H1 (cell line): ENCODE data around the gene DDN. TPM values are rescaled to one million over a fixed set of nuclear protein-coding genes. Genes with fewer than 3 reads are reported as not detected.

Experiments
- BRCA1 ChIP-seq: IDR thresholded peaks from 2 replicates; pipeline ENCODE4 v1.6.1; 2012; ENCODE audit warnings: low read depth, low read length, improper control_type of control experiment
- CHD7 ChIP-seq: fragments of 300-600 bp; sonication (generic); IDR thresholded peaks from 2 replicates; pipeline ENCODE4 v1.7.1; 2012; ENCODE audit warnings: low read length, moderate library complexity, mild to moderate bottlenecking, inconsistent platforms; ENCODE audit not compliant: insufficient replicate concordance
- FOSL1 ChIP-seq: IDR thresholded peaks from 2 replicates; pipeline ENCODE4 v1.6.1; 2011; ENCODE audit warnings: mild to moderate bottlenecking, low read depth, low read length, moderate library complexity; ENCODE audit not compliant: insufficient read depth
- GABPA ChIP-seq: IDR thresholded peaks from 2 replicates; pipeline ENCODE4 v1.6.1; 2011; ENCODE audit warnings: mild to moderate bottlenecking, low read length, moderate library complexity, borderline replicate concordance; ENCODE audit not compliant: insufficient read depth
- POU5F1 ChIP-seq: IDR thresholded peaks from 2 replicates; pipeline ENCODE4 v1.6.1; 2011; ENCODE audit warnings: low read depth, mild to moderate bottlenecking, low read length, moderate library complexity
- RXRA ChIP-seq: IDR thresholded peaks from 2 replicates; pipeline ENCODE4 v1.6.1; 2011; ENCODE audit warnings: low read depth, mild to moderate bottlenecking, low read length, moderate library complexity; ENCODE audit not compliant: insufficient read depth
- TAF7 ChIP-seq: optimal IDR thresholded peaks from 2 replicates; pipeline ENCODE3; 2011; ENCODE audit warnings: low read depth, mild to moderate bottlenecking, inconsistent platforms, low read length, moderate library complexity, borderline replicate concordance
- TCF12 ChIP-seq: IDR thresholded peaks from 2 replicates; pipeline ENCODE4 v1.6.1; 2011; ENCODE audit warnings: low read depth, mild to moderate bottlenecking, low read length
- TEAD4 ChIP-seq: IDR thresholded peaks from 2 replicates; pipeline ENCODE4 v1.6.1; 2012; ENCODE audit warnings: low read depth, low read length, inconsistent platforms, mixed read lengths
- YY1 ChIP-seq: IDR thresholded peaks from 2 replicates; pipeline ENCODE4 v1.6.1; 2011; ENCODE audit warnings: low read depth, mild to moderate bottlenecking, low read length
- polyA plus RNA-seq, 7 experiments: library from polyadenylated mRNA; depleted of rRNA in 3 of 7; stranded (reverse) in 5 of 7; unstranded in 2 of 7; fragments of >200 nt in 5 of 7; fragments of 200-250 nt in 2 of 7; gene quantifications; 1 replicate in 5 of 7; 2 replicates in 1 of 7; 4 replicates in 1 of 7; pipeline versions ENCODE4 v1.2.1 to v1.2.3, GENCODE V29; 2011 to 2013; ENCODE audit warnings: missing spikeins in 2 of 7, mixed read lengths in 2 of 7
- total RNA-seq: library from RNA; stranded (reverse); fragmentation: NEBNext Ultra II Directional; extraction: Animal tissue kit (Norgen Biotek cat#: 25700); gene quantifications from 2 replicates; pipeline ENCODE4 v1.2.1, GENCODE V29; 2021

Gene DDN
- total and polyA plus RNA-seq, 2 of the 8 experiments (the other 6 are each of a cell fraction or from before 2014, with no cell fraction given), result 0.14 to 0.30 TPM

GRCh38 chr12:48982397-48983080 is 16.6 kb downstream of the DDN start (continued):
- TF ChIP-seq YY1 (no peak), BRCA1 (no peak), FOSL1 (no peak), CHD7 (no peak), RXRA (no peak), POU5F1 (no peak), TCF12 (no peak), TAF7 (no peak), GABPA (no peak), TEAD4 (no peak)
